ENCODE data around the gene ANXA3. TPM values are rescaled to one million over a fixed set of nuclear protein-coding genes. Genes with fewer than 3 reads are reported as not detected.
A peak's percentile ranks its signal among the peaks of the same experiment; 100 is the strongest.

The ANXA3 gene
- total RNA-seq, 1 experiment from 2014 or later = 0.86 TPM

DNA sequence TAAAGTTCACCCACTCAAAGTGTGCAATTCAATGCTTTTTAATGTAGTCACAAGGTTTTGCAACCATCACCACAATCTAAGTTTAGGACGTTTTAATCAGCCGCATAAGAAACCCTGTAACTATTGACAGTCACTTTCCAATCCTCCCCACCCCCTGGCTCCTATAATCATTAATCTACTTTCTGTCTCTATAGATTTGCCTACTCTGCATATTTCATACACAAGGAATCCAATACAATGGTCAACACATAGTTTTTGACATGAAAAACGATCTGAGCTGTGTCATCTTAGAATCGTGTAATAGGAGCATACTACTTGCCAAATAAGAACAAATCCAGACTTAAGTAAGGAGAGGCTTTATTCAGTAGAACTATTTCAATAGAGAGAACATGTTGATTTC is 47.6 kb downstream of the ANXA3 start:
- no TSS peak for BruUV-seq (replicated peaks)
- H3K27ac ChIP-seq (ENCODE audit: low read depth, low read length, poor library complexity, severe bottlenecking) = no peak overlapping the region
- intact Hi-C loops (cut with micrococcal nuclease; ENCODE audit: unreplicated experiment) = no loop called here
- POLR2A ChIA-PET (ENCODE audit: low non-redundant PET) = no interaction called here
- no peaks in the 10 kb centered on the region for H3K9me3 ChIP-seq (ENCODE audit: low read depth, low read length, poor library complexity, severe bottlenecking)
- H3K4me1 ChIP-seq (ENCODE audit: insufficient read depth, low read length, poor library complexity, severe bottlenecking) = no peaks in the 10 kb centered on the region
- H3K36me3 ChIP-seq (ENCODE audit: insufficient read depth, low read length, poor library complexity, severe bottlenecking) = no peaks in the 10 kb centered on the region
- no peaks in the 10 kb centered on the region for H3K27me3 ChIP-seq (replicated peaks; ENCODE audit: insufficient read depth, low read depth, low read length, poor library complexity)
- no peak for DNase-seq (ENCODE audit: low spot score)
- TF ChIP-seq EZH2 (IDR thresholded peaks at IDR 0.05; ENCODE audit: borderline replicate concordance, low read depth, low read length, poor library complexity, severe bottlenecking) = no peak
- TF ChIP-seq, protein P1, sequence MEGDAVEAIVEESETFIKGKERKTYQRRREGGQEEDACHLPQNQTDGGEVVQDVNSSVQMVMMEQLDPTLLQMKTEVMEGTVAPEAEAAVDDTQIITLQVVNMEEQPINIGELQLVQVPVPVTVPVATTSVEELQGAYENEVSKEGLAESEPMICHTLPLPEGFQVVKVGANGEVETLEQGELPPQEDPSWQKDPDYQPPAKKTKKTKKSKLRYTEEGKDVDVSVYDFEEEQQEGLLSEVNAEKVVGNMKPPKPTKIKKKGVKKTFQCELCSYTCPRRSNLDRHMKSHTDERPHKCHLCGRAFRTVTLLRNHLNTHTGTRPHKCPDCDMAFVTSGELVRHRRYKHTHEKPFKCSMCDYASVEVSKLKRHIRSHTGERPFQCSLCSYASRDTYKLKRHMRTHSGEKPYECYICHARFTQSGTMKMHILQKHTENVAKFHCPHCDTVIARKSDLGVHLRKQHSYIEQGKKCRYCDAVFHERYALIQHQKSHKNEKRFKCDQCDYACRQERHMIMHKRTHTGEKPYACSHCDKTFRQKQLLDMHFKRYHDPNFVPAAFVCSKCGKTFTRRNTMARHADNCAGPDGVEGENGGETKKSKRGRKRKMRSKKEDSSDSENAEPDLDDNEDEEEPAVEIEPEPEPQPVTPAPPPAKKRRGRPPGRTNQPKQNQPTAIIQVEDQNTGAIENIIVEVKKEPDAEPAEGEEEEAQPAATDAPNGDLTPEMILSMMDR (conservative IDR thresholded peaks at IDR 0.05; ENCODE audit: low read depth, low read length) = no peak
- H3K4me3 ChIP-seq (ENCODE audit: low read depth, low read length, poor library complexity, severe bottlenecking) = no peak overlapping the region
- CTCF ChIA-PET = no interaction called here

DNA sequence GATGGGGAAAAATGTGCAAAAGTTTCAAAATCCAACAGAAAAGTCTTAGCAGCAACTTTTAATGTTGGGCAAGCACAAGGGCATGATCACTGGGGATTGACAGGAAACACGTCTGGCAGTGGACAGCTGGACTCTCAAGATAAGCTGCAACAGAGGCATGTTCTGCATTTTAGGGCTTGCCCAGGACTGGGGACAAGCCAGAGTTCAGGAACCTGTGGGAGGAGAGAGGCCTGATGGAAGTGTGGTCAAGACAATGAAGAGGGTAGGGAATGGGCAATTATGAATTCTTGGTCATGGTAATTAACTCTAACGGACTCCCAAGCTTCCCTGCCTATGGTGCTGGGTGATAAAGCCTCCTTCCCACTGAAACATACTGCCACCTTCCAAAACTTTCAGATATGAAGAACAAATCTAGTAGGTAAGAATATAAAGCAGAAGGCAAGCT is 48.4 kb downstream of the ANXA3 start:
- Histone ChIP-seq H3K27me3 (replicated peaks; ENCODE audit: insufficient read depth, low read depth, low read length, poor library complexity) (no peaks in the 10 kb centered on the region), H3K27ac (ENCODE audit: low read depth, low read length, poor library complexity, severe bottlenecking) (no peak overlapping the region), H3K36me3 (ENCODE audit: insufficient read depth, low read length, poor library complexity, severe bottlenecking) (no peaks in the 10 kb centered on the region), H3K4me1 (ENCODE audit: insufficient read depth, low read length, poor library complexity, severe bottlenecking) (no peaks in the 10 kb centered on the region), H3K9me3 (ENCODE audit: low read depth, low read length, poor library complexity, severe bottlenecking) (no peaks in the 10 kb centered on the region), H3K4me3 (ENCODE audit: low read depth, low read length, poor library complexity, severe bottlenecking) (no peak overlapping the region)
- TF ChIP-seq, protein P1 (conservative IDR thresholded peaks at IDR 0.05; ENCODE audit: low read depth, low read length) = no peak
- no peak for TF ChIP-seq EZH2 (IDR thresholded peaks at IDR 0.05; ENCODE audit: borderline replicate concordance, low read depth, low read length, poor library complexity, severe bottlenecking)
- DNase-seq (ENCODE audit: low spot score) = no peak
- intact Hi-C loops (cut with micrococcal nuclease; ENCODE audit: unreplicated experiment) = no loop called here
- no TSS peak for BruUV-seq (replicated peaks)
- ChIA-PET CTCF (no interaction called here), POLR2A (ENCODE audit: low non-redundant PET) (no interaction called here)

DNA sequence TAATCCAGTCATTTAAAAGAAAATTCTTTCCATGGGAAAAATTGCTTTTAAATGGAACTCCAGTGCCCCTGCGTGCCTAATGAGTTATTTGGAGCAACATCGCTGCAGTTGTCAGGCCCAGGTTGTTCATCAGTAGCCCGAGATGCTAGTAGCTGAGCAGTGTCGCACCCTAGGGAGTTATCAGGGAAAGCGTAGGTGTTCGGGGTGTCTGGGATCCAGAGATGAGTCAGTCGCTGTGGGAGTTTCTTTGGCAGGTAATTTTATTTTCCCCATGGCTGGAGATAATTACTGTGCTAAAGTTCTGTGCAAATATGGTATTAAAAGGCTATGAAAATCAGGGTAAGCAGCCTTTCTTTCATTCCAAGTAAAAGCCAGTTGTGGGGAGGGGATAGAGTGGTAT is 49.4 kb downstream of the ANXA3 start:
- H3K4me1 ChIP-seq (ENCODE audit: insufficient read depth, low read length, poor library complexity, severe bottlenecking) = no peaks in the 10 kb centered on the region
- no peak overlapping the region for H3K4me3 ChIP-seq (ENCODE audit: low read depth, low read length, poor library complexity, severe bottlenecking)
- ChIA-PET CTCF (no interaction called here), POLR2A (ENCODE audit: low non-redundant PET) (no interaction called here)
- BruUV-seq (replicated peaks) = no TSS peak
- DNase-seq (ENCODE audit: low spot score) = peak; percentile 14
- no peaks in the 10 kb centered on the region for H3K27me3 ChIP-seq (replicated peaks; ENCODE audit: insufficient read depth, low read depth, low read length, poor library complexity)
- H3K36me3 ChIP-seq (ENCODE audit: insufficient read depth, low read length, poor library complexity, severe bottlenecking) = no peaks in the 10 kb centered on the region
- no peak for TF ChIP-seq EZH2 (IDR thresholded peaks at IDR 0.05; ENCODE audit: borderline replicate concordance, low read depth, low read length, poor library complexity, severe bottlenecking)
- TF ChIP-seq, protein P1 (conservative IDR thresholded peaks at IDR 0.05; ENCODE audit: low read depth, low read length) = no peak
- H3K27ac ChIP-seq (ENCODE audit: low read depth, low read length, poor library complexity, severe bottlenecking) = no peak overlapping the region
- H3K9me3 ChIP-seq (ENCODE audit: low read depth, low read length, poor library complexity, severe bottlenecking) = no peaks in the 10 kb centered on the region
- intact Hi-C loops (cut with micrococcal nuclease; ENCODE audit: unreplicated experiment) = no loop called here

Measured in A673 (cell line).